DOHH2 (cell line): ENCODE measurements around the gene PLPP6.

Experiments used
- CTCF ChIP-seq: fragments of 200-600 bp; sonication (generic); IDR thresholded peaks from one replicate; pipeline ENCODE4 v1.5.1; 2014; ENCODE audit warnings: antibody characterized with exemption, mild to moderate bottlenecking, low read depth, low read length; ENCODE audit not compliant: poor library complexity, severe bottlenecking
- EZH2phosphoT487 ChIP-seq: fragments of 200-600 bp; sonication (generic); IDR thresholded peaks from 2 replicates; pipeline ENCODE4 v1.6.1; 2017; ENCODE audit warnings: borderline replicate concordance, mild to moderate bottlenecking, antibody characterized with exemption, low read length, moderate library complexity, mixed read lengths

- no peak for TF ChIP-seq CTCF
- TF ChIP-seq EZH2phosphoT487: no peak
These were observed 26.9 kb downstream of the PLPP6 start for GRCh38 chr9:4689021-4689420.
